ENCODE measurements around the gene ERFL. TPM values are rescaled to one million over a fixed set of nuclear protein-coding genes. Genes with fewer than 3 reads are reported as not detected.
"Not testable (repeated sequence)": the region's sequence is repeated elsewhere in the genome, so short reads cannot be mapped to it uniquely, and the experiment has no call there.

Gene ERFL
- total and polyA plus RNA-seq, 8 donors, result 0.06 to 0.37 (median 0.22) TPM; not detected in 1

- Histone ChIP-seq H3K9me3 (no peaks in the 10 kb centered on the region), H3K4me3 (no peak overlapping the region), H3K4me1 (no peaks in the 10 kb centered on the region), H3K36me3 (no peaks in the 10 kb centered on the region), H3K27me3 (no peaks in the 10 kb centered on the region), H3K27ac (no peak overlapping the region)
- 61 to 62% methylated on average over 2 of the region's 2 CpGs for WGBS, 2 donors
- ATAC-seq (no peak), DNase-seq (no peak), FAIRE-seq (no peak)
- no peak for TF ChIP-seq CTCF (IDR thresholded peaks at IDR 0.05)
- intact Hi-C loops (cut with DNase I), result no loop called here
These were observed 16.1 kb upstream of the ERFL start for GRCh38 chr19:41944336-41944735.

GRCh38 chr19:41941410-41942202 lies 13.4 kb upstream of the ERFL start:
- no peaks in the 10 kb centered on the region for H3K4me1 ChIP-seq

GRCh38 chr19:41940731-41941409 lies 12.6 kb upstream of the ERFL start:
- intact Hi-C loops (cut with DNase I), result no loop called here
- Histone ChIP-seq H3K4me3 (peak overlapping the region in 3 of 4 donors; percentile 20 to 51 (median 32)), H3K4me1 (no peaks in the 10 kb centered on the region), H3K9me3 (no peaks in the 10 kb centered on the region), H3K36me3 (no peaks in the 10 kb centered on the region), H3K27ac (no peak overlapping the region), H3K27me3 (no peaks in the 10 kb centered on the region)
- DNase-seq (no peak), ATAC-seq (peak in 1 of 4 donors; percentile 25), FAIRE-seq (no peak)
- TF ChIP-seq CTCF (IDR thresholded peaks at IDR 0.05), result no peak
- 10 to 20% methylated on average over 25 to 53 of the region's 53 CpGs for WGBS, 2 donors

More at GRCh38 chr19:41941410-41942202, 13.4 kb upstream of the ERFL start:
- no peak for DNase-seq
- no peak for FAIRE-seq
- intact Hi-C loops (cut with DNase I), result no loop called here
- ATAC-seq, result no peak
- H3K36me3 ChIP-seq, result no peaks in the 10 kb centered on the region
- H3K27me3 ChIP-seq, result no peaks in the 10 kb centered on the region
- no peaks in the 10 kb centered on the region for H3K9me3 ChIP-seq
- no peak overlapping the region for H3K27ac ChIP-seq
- TF ChIP-seq CTCF (IDR thresholded peaks at IDR 0.05), result no peak
- 84 to 86% methylated on average over 7 to 9 of the region's 9 CpGs for WGBS, 2 donors
- no peak overlapping the region for H3K4me3 ChIP-seq

- Histone ChIP-seq H3K4me1 (no peaks in the 10 kb centered on the region), H3K27me3 (no peaks in the 10 kb centered on the region), H3K27ac (no peak overlapping the region), H3K36me3 (no peaks in the 10 kb centered on the region), H3K4me3 (peak overlapping the region in 3 of 4 donors; percentile 20 to 51 (median 32)), H3K9me3 (no peaks in the 10 kb centered on the region)
- ATAC-seq (peak; percentile 31 to 65 (median 40)), FAIRE-seq (no peak), DNase-seq (peak in 1 of 6 donors; percentile 64)
- intact Hi-C loops (cut with DNase I), result no loop called here
- TF ChIP-seq CTCF (IDR thresholded peaks at IDR 0.05), result no peak
- 7% methylated on average over 72 to 83 of the region's 83 CpGs for WGBS, 2 donors
These were observed 11.8 kb upstream of the ERFL start for GRCh38 chr19:41939861-41940730.

GRCh38 chr19:41939209-41939608 lies 11.0 kb upstream of the ERFL start:
- H3K27ac ChIP-seq; H3K36me3 ChIP-seq; H3K9me3 ChIP-seq; H3K27me3 ChIP-seq; H3K4me3 ChIP-seq; FAIRE-seq; DNase-seq; H3K4me1 ChIP-seq; intact Hi-C loops (cut with DNase I); ATAC-seq: not testable (repeated sequence)
